Kasumi-1 (cell line): ENCODE measurements around the gene HRAS.
A peak's percentile ranks its signal among the peaks of the same experiment; 100 is the strongest.
"Not testable (repeated sequence)": the region's sequence is repeated elsewhere in the genome, so short reads cannot be mapped to it uniquely, and the experiment has no call there.

Experiments
- DNase-seq, 2 experiments: peaks; one replicate each; lab custom pipeline; 2025; lab: John Stamatoyannopoulos, UW

Gene HRAS

GRCh38 chr11:535519-536454 lies at the start of gene HRAS:
HRAS (minus strand) TSS chr11:535576.
- DNase-seq = peak; percentile 93 to 96

GRCh38 chr11:584287-584686 lies 48.9 kb upstream of the HRAS start:
- no peak for DNase-seq

- no peak for DNase-seq
Observed at GRCh38 chr11:581752-582151, 46.4 kb upstream of the HRAS start.

DNA sequence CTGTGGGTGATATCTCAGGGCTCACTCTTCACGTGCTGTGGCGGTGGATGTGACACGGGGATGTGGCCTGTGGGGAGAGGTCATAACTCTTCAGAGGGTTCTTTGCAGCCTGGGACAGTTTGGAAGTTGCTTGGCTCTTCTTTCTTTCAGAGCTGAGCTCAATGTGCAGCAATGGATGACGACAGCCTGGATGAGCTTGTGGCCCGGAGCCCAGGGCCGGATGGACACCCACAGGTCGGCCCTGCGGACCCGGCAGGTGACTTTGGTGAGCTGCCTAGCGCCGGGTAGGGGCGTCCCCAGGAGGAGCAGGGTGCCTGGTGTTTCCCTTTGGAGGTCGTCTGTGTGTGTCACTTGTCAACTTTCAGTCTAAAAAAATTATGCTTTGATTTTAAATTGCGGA lies 46.0 kb upstream of the HRAS start:
- DNase-seq = no peak

- no peak for DNase-seq
Observed at GRCh38 chr11:579830-580601, 44.6 kb upstream of the HRAS start.

DNA sequence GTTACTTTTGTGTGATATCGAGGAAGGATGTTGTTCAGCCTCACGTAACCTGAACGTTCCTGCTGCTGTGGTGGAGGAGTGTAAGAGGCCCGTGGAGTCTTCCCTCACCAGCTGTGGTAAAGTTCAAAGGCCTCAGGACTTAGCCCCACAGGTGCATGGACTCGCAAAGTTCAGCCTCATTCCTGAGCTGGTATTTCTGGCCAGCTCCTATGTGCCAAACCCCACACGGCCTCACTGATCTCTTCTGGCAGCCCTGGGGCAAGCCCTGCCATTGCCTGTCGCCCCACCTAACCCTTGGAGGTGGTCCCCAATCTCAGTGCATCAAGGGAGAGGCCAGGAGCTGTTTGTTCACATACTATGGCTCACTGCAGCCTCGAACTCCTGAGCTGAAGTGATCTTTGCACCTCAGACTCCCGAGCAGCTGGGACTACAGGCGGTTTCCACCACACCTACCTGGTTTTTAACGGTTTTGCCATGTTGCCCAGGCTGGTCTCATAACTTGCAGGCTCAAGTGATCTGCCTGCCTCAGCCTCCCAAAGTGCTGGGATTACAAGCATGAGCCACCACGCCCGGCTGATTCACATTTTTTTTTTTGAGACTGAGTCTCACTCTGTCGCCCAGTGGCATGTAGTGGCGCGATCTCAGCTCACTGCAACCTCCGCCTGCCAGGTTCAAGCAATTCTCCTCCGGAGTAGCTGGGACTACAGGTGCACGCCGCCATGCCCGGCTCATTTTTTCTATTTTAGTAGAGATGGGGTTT lies 43.1 kb upstream of the HRAS start:
- no peak for DNase-seq

- DNase-seq = no peak
Observed at GRCh38 chr11:577611-577894, 42.2 kb upstream of the HRAS start.

DNA sequence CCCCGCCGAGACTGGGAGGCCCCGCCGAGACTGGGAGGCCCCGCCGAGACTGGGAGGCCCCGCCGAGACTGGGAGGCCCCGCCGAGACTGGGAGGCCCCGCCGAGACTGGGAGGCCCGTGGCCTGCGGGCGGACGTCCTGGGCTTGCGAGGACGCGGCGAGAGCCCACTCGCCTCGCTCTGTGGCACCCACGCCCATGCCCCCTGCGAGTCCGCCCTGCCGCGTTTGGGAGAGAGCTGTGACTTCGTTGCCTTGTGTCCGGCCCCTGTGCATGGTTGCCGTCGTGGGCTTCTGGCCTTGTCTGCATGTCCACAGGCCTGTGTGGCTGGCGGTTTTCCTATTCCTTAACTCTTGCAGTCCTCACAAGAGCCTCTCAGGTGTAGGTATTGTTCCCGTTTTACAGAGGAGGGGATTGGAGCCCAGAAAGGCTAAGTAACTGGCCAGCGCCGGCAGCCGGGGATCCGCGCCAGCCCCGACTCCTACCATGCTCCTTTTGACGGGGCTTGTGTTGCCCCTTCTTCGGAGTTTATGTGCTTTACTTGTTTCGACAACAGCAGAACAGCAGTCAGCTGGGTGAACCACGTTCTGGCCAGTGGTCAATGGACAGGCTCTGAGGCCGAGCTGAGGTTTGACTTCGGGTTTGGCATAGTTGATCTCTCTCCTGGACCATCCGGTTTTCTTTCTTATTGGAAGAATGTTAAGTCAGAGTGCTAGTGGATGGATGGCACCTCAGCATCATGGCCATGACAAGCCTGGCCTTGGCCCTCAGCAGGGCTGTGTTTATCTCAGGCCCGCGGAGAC lies 41.6 kb upstream of the HRAS start:
- DNase-seq = peak in 1 of 2 experiments; percentile 17

DNA sequence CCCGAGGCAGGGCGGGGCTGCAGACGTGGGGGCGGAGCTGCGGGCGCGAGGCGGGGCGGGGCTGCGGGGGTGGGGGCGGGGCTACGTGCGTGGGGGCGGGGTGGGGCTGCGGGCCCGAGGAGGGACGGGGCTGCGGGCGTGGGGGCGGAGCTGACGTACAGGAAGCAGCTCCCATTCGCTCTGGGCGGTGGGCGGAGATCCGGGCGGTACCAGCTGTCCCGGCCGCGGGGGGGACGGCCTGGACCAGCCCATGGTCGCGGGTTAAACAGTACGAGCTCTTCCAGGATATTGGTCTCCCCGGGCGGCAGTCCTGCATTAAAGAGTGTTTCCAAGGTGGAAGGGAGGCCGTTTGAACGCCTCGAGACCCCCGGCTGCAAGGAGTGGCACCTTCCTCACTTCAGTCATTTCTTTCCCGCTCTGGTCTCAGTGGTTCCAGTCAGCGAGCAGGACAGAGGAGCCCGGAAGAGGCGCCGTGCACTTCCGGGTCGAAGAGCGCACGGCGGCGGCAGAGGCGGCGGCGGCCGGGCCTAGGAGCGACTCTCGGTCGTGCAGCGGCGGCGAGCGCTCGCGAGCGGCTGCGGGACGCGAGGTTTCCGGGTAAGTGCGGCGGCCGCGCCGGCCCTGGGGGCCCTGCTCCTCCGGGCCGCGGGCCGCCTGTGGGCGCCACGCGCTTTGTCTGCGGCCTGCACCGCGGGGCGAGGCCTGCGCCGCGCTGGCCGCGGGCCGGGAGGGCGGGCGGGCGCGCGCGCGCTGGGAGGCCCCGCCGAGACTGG lies 40.8 kb upstream of the HRAS start, which contains the start of gene PHRF1:
PHRF1 (plus strand) TSS at position 475 of the 773 bp plus-strand sequence. CDS start 5,043 bp downstream, outside the sequence.
- peak; percentile 96 to 98 for DNase-seq

DNA sequence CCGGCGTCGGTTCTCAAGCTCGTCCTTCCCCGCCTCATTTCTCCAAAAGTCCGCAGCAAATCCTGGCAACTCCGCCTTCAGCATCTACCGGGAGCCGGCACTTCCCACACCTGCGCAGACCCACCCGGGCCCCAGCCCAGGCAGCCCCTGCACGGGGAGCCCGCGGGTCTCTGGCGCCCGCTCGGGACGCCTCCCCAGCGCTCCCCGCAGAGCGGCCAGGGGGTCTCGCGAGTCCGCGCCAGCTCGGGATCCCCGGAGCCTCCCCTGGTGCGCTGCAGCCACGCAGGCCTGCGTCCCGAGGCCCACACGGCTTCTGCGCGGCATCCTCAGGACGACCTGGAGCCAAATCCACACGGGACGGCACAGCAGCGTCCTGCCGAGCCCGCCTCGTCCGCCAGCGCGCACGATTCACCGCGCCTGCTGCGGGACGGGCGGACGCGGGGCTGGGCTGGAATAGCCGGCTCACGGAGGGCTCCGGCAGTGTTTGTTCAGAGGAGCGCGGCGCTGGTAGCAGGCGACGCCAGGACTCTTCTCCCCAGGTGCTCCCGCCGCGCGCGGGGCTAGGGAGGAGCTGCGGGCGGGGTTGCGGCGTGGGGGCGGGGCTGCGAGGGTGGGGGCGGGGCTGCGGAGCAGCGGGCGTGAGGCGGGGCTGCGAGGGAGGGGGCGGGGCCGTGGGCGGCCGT lies 40.1 kb upstream of the HRAS start:
- peak in 1 of 2 experiments; percentile 39 for DNase-seq

DNA sequence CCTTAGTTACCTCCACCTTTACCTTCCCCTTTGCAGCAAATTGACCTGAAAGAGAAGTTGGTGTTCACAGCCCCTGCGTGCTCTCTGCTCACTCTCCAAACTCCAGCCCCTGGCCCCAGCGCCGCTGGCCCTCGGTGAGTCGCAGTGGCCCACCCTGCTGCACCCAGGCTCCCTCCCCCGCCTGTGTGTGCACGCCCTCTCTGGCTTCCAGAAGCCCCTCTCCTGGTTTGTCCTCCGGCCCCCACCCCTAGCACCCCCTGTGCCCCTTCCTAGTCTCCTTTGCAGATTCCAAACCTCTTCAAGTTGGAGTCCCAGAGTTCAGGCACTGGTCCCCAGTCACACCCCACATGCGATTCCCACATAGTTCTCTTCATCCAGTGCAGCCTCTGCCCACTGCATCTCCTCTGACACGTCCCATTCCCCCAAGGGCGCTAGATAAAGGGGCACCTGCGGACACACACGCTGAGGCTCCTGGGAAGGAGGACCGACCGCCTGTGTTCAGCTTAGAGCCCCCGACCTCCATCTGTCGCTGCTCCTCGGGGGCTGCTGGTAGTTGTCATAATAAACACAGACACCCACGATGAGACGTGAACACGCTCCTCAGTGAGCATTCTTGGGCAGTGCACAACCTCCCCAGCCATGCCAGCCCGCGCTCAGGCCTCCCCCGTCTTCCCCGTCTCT lies 39.4 kb upstream of the HRAS start:
- DNase-seq = no peak

GRCh38 chr11:574031-574570 lies 38.7 kb upstream of the HRAS start:
- not testable (repeated sequence) for DNase-seq

- no peak for DNase-seq
Observed at GRCh38 chr11:573146-573759, 37.9 kb upstream of the HRAS start.

- no peak for DNase-seq
Observed at GRCh38 chr11:571802-572185, 36.4 kb upstream of the HRAS start.

GRCh38 chr11:569158-569885 lies 33.9 kb upstream of the HRAS start:
- no peak for DNase-seq

DNA sequence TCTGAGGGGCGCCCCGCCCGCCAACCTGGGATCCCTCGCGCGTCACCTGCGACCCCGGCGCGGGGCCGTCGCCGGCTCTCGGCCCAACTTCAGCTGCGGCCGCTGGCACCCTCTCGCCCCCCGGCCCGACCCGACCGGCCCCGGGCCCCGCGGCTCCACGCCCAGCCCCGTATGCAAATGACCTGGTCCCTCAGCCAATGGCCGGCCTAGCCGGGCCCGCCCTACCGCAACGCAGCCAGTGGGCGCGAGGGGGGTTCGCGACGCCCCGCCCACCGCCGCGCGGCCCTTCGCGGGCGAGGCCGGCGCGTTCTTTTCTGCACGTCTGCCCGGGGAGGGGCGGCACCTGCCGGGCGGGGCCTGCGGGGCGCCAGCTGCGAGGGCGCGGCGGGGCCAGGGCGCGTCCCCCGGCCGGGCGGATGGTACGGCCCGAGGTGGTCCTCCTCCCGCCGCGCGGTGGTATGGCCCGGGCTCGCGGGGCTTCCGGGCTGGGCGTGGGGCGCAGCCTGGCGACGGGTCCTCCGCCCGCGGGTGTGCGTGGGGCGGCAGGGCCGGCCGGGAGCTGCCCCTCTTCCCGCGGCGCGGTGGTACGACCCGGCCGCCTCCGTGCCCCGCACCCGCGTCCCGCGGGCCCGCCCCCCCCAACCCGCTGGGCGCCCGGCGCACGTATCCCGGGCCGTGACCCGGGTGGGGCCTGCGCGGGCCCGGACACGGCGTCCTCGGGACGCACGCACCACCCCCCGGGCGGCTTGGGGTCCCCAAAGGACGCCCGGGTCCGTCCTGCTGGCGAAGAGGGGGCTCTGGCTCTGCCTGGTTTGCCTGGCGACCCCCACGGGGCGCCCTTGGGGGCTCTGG lies 33.2 kb upstream of the HRAS start:
- peak; percentile 92 to 96 for DNase-seq

DNA sequence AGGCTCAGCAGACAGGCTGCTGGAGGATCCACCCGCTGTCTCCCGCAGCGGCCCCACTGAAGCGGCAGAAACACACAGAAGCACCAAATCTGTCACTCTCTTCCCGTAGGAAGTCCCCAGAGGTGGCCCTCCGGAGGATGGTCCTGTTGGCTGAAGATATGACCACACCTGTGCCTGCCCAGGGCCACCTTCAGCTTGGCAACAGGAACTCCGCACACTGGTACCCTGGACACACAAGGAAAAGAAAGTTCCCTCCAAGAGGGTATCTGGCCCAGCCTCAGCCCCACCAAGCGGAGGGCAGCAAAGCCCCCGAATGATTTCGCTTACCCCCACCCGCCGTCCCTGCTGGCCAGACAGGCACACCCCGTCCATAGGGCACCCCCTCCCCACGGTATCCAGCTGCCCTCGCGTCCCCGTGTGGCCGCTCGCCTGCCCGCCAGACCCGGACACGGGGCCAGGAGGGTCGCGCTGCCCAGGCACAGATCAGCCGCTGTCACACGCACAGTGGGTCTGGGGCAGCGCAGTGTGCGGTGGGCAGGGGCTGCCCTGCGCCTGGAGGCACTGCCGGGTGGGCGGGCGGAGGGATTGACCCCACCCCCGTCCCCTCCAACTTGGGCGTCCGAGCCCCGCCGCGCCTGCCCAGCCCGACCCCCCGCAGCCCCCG lies 32.4 kb upstream of the HRAS start:
- no peak for DNase-seq
